ENCODE data around the gene MPPED2.

GRCh38 chr11:30436801-30437200 lies 149.4 kb downstream of the MPPED2 start:
- TF ChIP-seq POLR2A (IDR thresholded peaks at IDR 0.05) (no peak), CTCF (IDR thresholded peaks at IDR 0.05) (no peak), POLR2AphosphoS5 (IDR thresholded peaks at IDR 0.05) (no peak), EP300 (IDR thresholded peaks at IDR 0.05) (no peak)
